OCI-LY3 (cell line): ENCODE measurements around the gene FBXO41.

ENCODE experiments used
- H2AFZ ChIP-seq: fragments of 200-600, 300-600 bp; shearing (Covaris generic); 2 replicates; pipeline ENCODE4 v1.6.0; 2014; ENCODE audit warnings: antibody characterized with exemption, low read depth, low read length
- H3K27ac ChIP-seq: fragments of 200-600, 300-600 bp; sonication (generic); 2 replicates; pipeline ENCODE4 v1.5.1; 2014; ENCODE audit warnings: mild to moderate bottlenecking, low read length, moderate library complexity, mixed read lengths
- H3K27me3 ChIP-seq: fragments of 200-600, 300-600 bp; sonication (generic); 2 replicates; pipeline ENCODE4 v1.6.1; 2014; ENCODE audit warnings: low read depth, low read length, mixed read lengths
- H3K36me3 ChIP-seq: fragments of 200-600, 300-600 bp; sonication (generic); replicated peaks from 2 replicates; pipeline ENCODE3; 2014; ENCODE audit warnings: low read depth, low read length, mixed read lengths
- H3K4me1 ChIP-seq: fragments of 300-600, 200-600 bp; sonication (generic); 2 replicates; pipeline ENCODE4 v1.6.1; 2014; ENCODE audit warnings: low read length, mixed read lengths
- H3K4me2 ChIP-seq: fragments of 200-600, 300-600 bp; sonication (generic); 2 replicates; pipeline ENCODE4 v1.6.1; 2014; ENCODE audit warnings: low read length, mixed read lengths
- H3K4me3 ChIP-seq: fragments of 300-600, 200-600 bp; sonication (generic); 2 replicates; pipeline ENCODE4 v1.5.1; 2014; ENCODE audit warnings: antibody characterized with exemption, mild to moderate bottlenecking, low read length, moderate library complexity
- H3K79me2 ChIP-seq: fragments of 300-600, 200-600 bp; shearing (Covaris generic); 2 replicates; pipeline ENCODE4 v1.6.1; 2014; ENCODE audit warnings: mild to moderate bottlenecking, low read length, mixed read lengths
- H3K9ac ChIP-seq: fragments of 300-600, 200-600 bp; shearing (Covaris generic); 2 replicates; pipeline ENCODE4 v1.6.0; 2014; ENCODE audit warnings: mild to moderate bottlenecking, low read length, moderate library complexity
- H3K9me3 ChIP-seq: fragments of 200-600, 300-600 bp; shearing (Covaris generic); 2 replicates; pipeline ENCODE4 v1.6.1; 2014; ENCODE audit warnings: low read length, mixed read lengths; ENCODE audit not compliant: insufficient read depth
- H4K20me1 ChIP-seq: fragments of 200-600, 300-600 bp; sonication (generic); 2 replicates; pipeline ENCODE4 v1.6.1; 2016; ENCODE audit warnings: low read length, mixed read lengths; ENCODE audit not compliant: insufficient read depth
- CTCF ChIP-seq: fragments of 200-600, 300-600 bp; sonication (generic); IDR thresholded peaks from 2 replicates; pipeline ENCODE4 v1.5.1; 2014; ENCODE audit warnings: antibody characterized with exemption, low read length, low read depth
- EZH2phosphoT487 ChIP-seq: fragments of 200-600 bp; shearing (Covaris generic); IDR thresholded peaks from 2 replicates; pipeline ENCODE4 v1.6.1; 2018; ENCODE audit warnings: antibody characterized with exemption, mixed run types, low read depth

Gene FBXO41

GRCh38 chr2:73289304-73289703 lies 5.0 kb upstream of the FBXO41 start:
- Histone ChIP-seq H3K9ac (no peak overlapping the region), H3K79me2 (peaks cover under 1% of the 10 kb centered on the region; the same call in 1 of the 2 replicates), H3K9me3 (no peaks in the 10 kb centered on the region), H3K4me1 (peaks cover 21% of the 10 kb centered on the region), H3K27me3 (peaks cover 6% of the 10 kb centered on the region), H3K4me3 (no peak overlapping the region), H3K4me2 (no peak overlapping the region), H3K27ac (no peak overlapping the region), H3K36me3 (no peaks in the 10 kb centered on the region), H2AFZ (no peak overlapping the region), H4K20me1 (no peaks in the 10 kb centered on the region)
- TF ChIP-seq CTCF (peak; percentile 22; the same call in 1 of the 2 replicates), EZH2phosphoT487 (no peak)

- H2AFZ ChIP-seq: no peak overlapping the region
- H3K4me1 ChIP-seq: peaks cover 31% of the 10 kb centered on the region
- H3K9me3 ChIP-seq: no peaks in the 10 kb centered on the region
- no peaks in the 10 kb centered on the region for H3K27me3 ChIP-seq
- no peak overlapping the region for H3K27ac ChIP-seq
- peaks cover 10% of the 10 kb centered on the region for H3K36me3 ChIP-seq
- H4K20me1 ChIP-seq: peaks cover 18% of the 10 kb centered on the region
- H3K4me3 ChIP-seq: no peak overlapping the region
- peak overlapping the region; percentile 100; the same call in 1 of the 2 replicates for H3K4me2 ChIP-seq
- no peak overlapping the region for H3K9ac ChIP-seq
- peaks cover 31% of the 10 kb centered on the region for H3K79me2 ChIP-seq
- no peak for TF ChIP-seq CTCF
- no peak for TF ChIP-seq EZH2phosphoT487
These were observed 1.9 kb upstream of the FBXO41 start for GRCh38 chr2:73286134-73286655.

GRCh38 chr2:73285159-73285739 lies 971 bp upstream of the FBXO41 start:
- H3K9me3 ChIP-seq: no peaks in the 10 kb centered on the region
- peak overlapping the region; percentile 98 for H3K27ac ChIP-seq
- peak overlapping the region; percentile 100 for H3K9ac ChIP-seq
- H3K4me2 ChIP-seq: peak overlapping the region; percentile 100
- peak overlapping the region; percentile 79 for H3K4me3 ChIP-seq
- peaks cover 18% of the 10 kb centered on the region for H3K36me3 ChIP-seq
- peaks cover 31% of the 10 kb centered on the region for H3K4me1 ChIP-seq
- TF ChIP-seq CTCF: no peak; the same call in 1 of the 2 replicates
- TF ChIP-seq EZH2phosphoT487: no peak
- H4K20me1 ChIP-seq: peaks cover 28% of the 10 kb centered on the region
- H3K27me3 ChIP-seq: no peaks in the 10 kb centered on the region
- no peak overlapping the region for H2AFZ ChIP-seq
- H3K79me2 ChIP-seq: peaks cover 41% of the 10 kb centered on the region

- H3K9me3 ChIP-seq: no peaks in the 10 kb centered on the region
- H3K4me2 ChIP-seq: peak overlapping the region; percentile 100
- peak overlapping the region; percentile 100 for H3K9ac ChIP-seq
- H3K4me3 ChIP-seq: peak overlapping the region; percentile 79
- H3K27me3 ChIP-seq: no peaks in the 10 kb centered on the region
- H2AFZ ChIP-seq: no peak overlapping the region
- peak overlapping the region; percentile 98 for H3K27ac ChIP-seq
- TF ChIP-seq EZH2phosphoT487 (no peak), CTCF (no peak)
- H3K4me1 ChIP-seq: peaks cover 31% of the 10 kb centered on the region
- peaks cover 24% of the 10 kb centered on the region for H3K36me3 ChIP-seq
- peaks cover 43% of the 10 kb centered on the region for H4K20me1 ChIP-seq
- H3K79me2 ChIP-seq: peaks cover 56% of the 10 kb centered on the region
These were observed 558 bp downstream of the FBXO41 start for GRCh38 chr2:73283545-73284295.
